Stomach (tissue), 9 donors: ENCODE results near the gene ZNF232. TPM values are rescaled to one million over a fixed set of nuclear protein-coding genes. Genes with fewer than 3 reads are reported as not detected.
A peak's percentile ranks its signal among the peaks of the same experiment; 100 is the strongest.
"Not testable (repeated sequence)": the region's sequence is repeated elsewhere in the genome, so short reads cannot be mapped to it uniquely, and the experiment has no call there.

Experiments
- DNase-seq, 2 donors: peaks; one replicate each; pipeline versions ENCODE4 v3.0.0 to v3.0.0-alpha.2; 2013 to 2019
- H3K27ac ChIP-seq, 5 donors: fragments of 200-600 bp in 4 of 5; sonication (generic) in 4 of 5; one replicate each; pipeline ENCODE4 v1.5.1; 2013 to 2019; ENCODE audit warnings: mild to moderate bottlenecking in 1 of 5, moderate library complexity in 1 of 5
- H3K27me3 ChIP-seq, 3 donors: fragments of 200-600 bp; sonication (generic); one replicate each; pipeline ENCODE4 v1.5.1; 2017 to 2019; ENCODE audit warnings: mixed run types in 1 of 3
- H3K36me3 ChIP-seq, 4 donors: fragments of 200-600 bp; sonication (generic); 1 replicate in 3 of 4; 2 replicates in 1 of 4; pipeline ENCODE4 v1.5.1; 2016 to 2019
- H3K4me1 ChIP-seq, 4 donors: fragments of 200-600 bp; sonication (generic); one replicate each; pipeline ENCODE4 v1.5.1; 2016 to 2019
- H3K4me3 ChIP-seq, 4 donors: fragments of 200-600 bp; sonication (generic) in 3 of 4; one replicate each; pipeline ENCODE4 v1.5.1; 2016 to 2019; ENCODE audit warnings: mild to moderate bottlenecking in 1 of 4
- H3K9me3 ChIP-seq, 4 donors: fragments of 200-600 bp; sonication (generic); one replicate each; pipeline ENCODE4 v1.5.1; 2016 to 2019
- EP300 ChIP-seq: sonication (generic); formaldehyde crosslinking; IDR thresholded peaks from one replicate; pipeline ENCODE4 v1.6.1; 2017; ENCODE audit warnings: antibody characterized with exemption
- POLR2A ChIP-seq, 4 donors: fragments of 450-650 bp; IDR thresholded peaks; one replicate each; pipeline ENCODE4 v1.6.1; 2016; ENCODE audit warnings: antibody characterized with exemption in 4 of 4, control low read depth in 2 of 4, mild to moderate bottlenecking in 1 of 4, moderate library complexity in 1 of 4
- POLR2AphosphoS5 ChIP-seq, 3 donors: sonication (generic); formaldehyde crosslinking; IDR thresholded peaks; one replicate each; pipeline ENCODE4 v1.6.1; 2016; ENCODE audit warnings: antibody characterized with exemption in 3 of 3
- WGBS, 5 donors: extraction: QIAGEN DNeasy Blood & Tissue Kit in 3 of 5; methylation state at CpG; one replicate each; pipeline versions ENCODE4 v1.1.5 to v1.1.7; 2013 to 2018; 5-methylcytosine and 5-hydroxymethylcytosine counted together
- intact Hi-C: fragments of 100-400 bp; cut with DNase I; formaldehyde crosslinking; loops from one replicate; pipeline ENCODE4 v1.15.1; 2023; ENCODE audit warnings: low total_unique reads
- polyA plus RNA-seq, 3 donors: library from polyadenylated mRNA; stranded (reverse); fragments of 200-250 nt; gene quantifications; one replicate each; pipeline ENCODE4 v1.2.3, GENCODE V29; 2013
- total RNA-seq, 5 donors: library from RNA; depleted of rRNA; stranded (reverse); fragments of >200 nt; gene quantifications; one replicate each; pipeline versions ENCODE4 v1.1.0 to v1.2.3, GENCODE V29; 2014 to 2016
- TF ChIP-seq, protein P1 (sequence below), 7 experiments: fragments of 450-650 bp in 4 of 7; fragments of 200-600 bp in 3 of 7; sonication (generic) in 3 of 7; IDR thresholded peaks; one replicate each; pipeline ENCODE4 v1.5.1; 2016 to 2019; ENCODE audit warnings: antibody characterized with exemption in 7 of 7, control low read depth in 2 of 7, mild to moderate bottlenecking in 1 of 7
- donor health status: healthy with polysubstance abuse.
- donor health status: Bipolar disorder and iron deficiency.
- donor health status: healthy.

ZNF232 gene
- total and polyA plus RNA-seq, 8 donors: 0.58 to 11.8 (median 7.3) TPM

DNA sequence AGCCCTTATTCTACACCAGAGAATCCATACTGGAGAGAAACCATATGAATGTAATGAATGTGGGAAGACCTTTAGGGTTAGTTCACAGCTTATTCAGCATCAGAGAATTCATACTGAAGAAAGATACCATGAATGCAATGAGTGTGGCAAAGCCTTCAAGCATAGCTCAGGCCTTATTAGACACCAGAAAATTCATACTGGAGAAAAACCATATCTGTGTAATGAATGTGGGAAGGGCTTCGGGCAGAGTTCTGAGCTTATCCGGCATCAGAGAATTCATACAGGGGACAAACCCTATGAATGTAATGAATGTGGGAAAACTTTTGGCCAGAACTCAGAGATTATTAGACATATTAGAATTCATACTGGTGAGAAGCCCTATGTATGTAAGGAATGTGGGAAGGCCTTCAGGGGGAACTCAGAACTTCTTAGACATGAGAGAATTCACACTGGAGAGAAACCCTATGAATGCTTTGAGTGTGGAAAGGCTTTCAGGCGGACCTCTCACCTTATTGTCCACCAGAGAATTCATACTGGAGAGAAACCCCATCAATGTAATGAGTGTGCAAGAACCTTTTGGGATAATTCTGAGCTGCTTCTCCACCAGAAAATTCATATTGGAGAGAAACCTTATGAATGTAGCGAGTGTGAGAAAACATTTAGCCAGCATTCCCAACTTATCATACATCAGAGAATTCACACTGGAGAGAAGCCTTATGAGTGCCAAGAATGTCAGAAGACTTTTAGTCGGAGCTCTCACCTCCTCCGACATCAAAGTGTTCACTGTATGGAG lies 19.3 kb downstream of the ZNF232 start:
- intact Hi-C loops: no loop called here

DNA sequence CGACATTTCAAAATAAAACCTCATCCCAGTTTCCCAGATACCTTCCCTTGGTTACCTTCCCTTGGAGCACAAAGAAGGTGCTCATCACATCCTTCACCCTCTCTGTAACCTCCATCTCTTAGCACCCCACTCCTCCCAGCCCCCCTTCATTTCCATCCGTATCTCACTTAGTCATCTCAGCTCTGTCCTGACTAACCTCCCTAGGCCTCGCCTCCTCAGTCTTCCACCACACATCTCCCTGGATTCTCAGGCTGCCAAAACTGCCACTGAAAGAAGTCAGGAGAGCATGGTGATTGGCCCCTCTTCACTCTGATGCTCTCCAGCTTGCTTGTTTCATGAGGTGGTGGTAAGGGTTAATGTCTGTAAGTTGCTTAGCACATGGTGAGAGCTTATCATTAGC lies 31.1 kb downstream of the ZNF232 start:
- DNase-seq: no peak
- TF ChIP-seq POLR2AphosphoS5 (IDR thresholded peaks at IDR 0.05) (no peak), EP300 (no peak), POLR2A (IDR thresholded peaks at IDR 0.05) (no peak)
- TF ChIP-seq, protein P1, sequence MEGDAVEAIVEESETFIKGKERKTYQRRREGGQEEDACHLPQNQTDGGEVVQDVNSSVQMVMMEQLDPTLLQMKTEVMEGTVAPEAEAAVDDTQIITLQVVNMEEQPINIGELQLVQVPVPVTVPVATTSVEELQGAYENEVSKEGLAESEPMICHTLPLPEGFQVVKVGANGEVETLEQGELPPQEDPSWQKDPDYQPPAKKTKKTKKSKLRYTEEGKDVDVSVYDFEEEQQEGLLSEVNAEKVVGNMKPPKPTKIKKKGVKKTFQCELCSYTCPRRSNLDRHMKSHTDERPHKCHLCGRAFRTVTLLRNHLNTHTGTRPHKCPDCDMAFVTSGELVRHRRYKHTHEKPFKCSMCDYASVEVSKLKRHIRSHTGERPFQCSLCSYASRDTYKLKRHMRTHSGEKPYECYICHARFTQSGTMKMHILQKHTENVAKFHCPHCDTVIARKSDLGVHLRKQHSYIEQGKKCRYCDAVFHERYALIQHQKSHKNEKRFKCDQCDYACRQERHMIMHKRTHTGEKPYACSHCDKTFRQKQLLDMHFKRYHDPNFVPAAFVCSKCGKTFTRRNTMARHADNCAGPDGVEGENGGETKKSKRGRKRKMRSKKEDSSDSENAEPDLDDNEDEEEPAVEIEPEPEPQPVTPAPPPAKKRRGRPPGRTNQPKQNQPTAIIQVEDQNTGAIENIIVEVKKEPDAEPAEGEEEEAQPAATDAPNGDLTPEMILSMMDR (IDR thresholded peaks at IDR 0.05): no peak
- Histone ChIP-seq H3K4me3 (no peak overlapping the region), H3K27me3 (no peaks in the 10 kb centered on the region), H3K36me3 (peaks cover 0 to 42% (median 23%) of the 10 kb centered on the region in 4 donors), H3K27ac (no peak overlapping the region), H3K9me3 (peaks cover 0 to 36% (median 18%) of the 10 kb centered on the region in 4 donors), H3K4me1 (peaks cover 16 to 29% (median 21%) of the 10 kb centered on the region in 4 donors)
- 88 to 96% (median 91%) methylated on average over 3 of the region's 3 CpGs for WGBS, 5 donors
- intact Hi-C loops: no loop called here

More for the DNA sequence above, 19.3 kb downstream of the ZNF232 start:
- peaks cover 78 to 100% (median 99%) of the 10 kb centered on the region in 4 donors for H3K9me3 ChIP-seq
- WGBS, 5 donors: 97 to 100% (median 98%) methylated on average over 6 of the region's 6 CpGs
- no peak for DNase-seq
- H3K27ac ChIP-seq: no peak overlapping the region
- peaks cover 46 to 69% (median 61%) of the 10 kb centered on the region in 4 donors for H3K36me3 ChIP-seq
- peaks cover 0 to 9% (median 7%) of the 10 kb centered on the region in 4 donors for H3K4me1 ChIP-seq
- peaks cover 0 to 8% (median 7%) of the 10 kb centered on the region in 3 donors for H3K27me3 ChIP-seq
- no peak overlapping the region for H3K4me3 ChIP-seq
- TF ChIP-seq POLR2AphosphoS5 (IDR thresholded peaks at IDR 0.05) (no peak), POLR2A (IDR thresholded peaks at IDR 0.05) (no peak), EP300 (no peak)
- TF ChIP-seq, protein P1 (IDR thresholded peaks at IDR 0.05): no peak

DNA sequence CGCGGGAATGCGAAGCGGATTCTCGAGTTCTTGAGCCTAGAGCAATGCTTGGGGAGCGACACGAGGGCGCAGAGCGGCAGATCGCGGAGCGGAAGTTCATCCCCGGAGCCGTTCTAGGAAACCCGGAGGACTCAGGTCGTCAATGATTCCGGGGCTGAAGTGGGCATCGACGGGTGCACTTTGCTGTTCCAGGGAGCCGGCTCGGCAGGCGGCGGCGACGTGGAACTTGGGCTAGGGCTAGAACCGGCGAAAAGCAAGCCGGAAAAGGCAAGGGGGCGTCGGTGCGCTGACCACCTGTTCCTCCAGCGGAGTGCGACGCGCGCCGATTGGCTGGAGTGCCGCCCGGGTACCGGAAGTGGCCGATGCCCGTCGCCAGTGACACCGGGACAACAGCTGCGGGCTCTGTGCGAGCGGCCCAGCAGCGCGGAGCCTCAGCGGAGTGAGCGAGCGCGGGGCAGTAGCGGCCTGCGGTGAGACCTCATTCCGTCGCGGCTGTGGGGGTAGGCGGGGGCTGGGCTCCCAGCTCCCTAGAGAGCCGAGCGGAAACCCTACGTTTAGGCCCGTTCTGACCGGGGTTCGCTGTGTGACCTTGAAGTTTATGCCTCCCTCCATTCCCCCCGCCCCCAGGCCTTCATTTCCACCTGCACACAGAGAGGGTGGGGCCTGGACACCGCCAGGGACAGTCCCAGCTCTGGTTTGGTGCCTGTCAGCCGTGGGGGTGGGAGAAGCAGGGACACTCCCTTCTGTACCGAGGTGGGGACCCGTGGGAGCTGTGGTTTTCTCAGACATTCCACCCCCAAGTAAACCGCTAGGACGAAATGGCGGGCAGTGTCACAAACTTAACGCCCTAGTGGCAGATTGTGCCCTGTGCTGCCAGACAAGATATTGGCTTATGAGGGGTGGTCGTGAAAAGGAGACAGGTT lies 33.3 kb downstream of the ZNF232 start, which contains the start of gene ZFP3:
TSS of gene ZFP3 (plus strand) at position 362 of the 923 bp plus-strand sequence. CDS start 13,038 bp downstream, outside the sequence.
- peaks cover 0 to 17% (median 4%) of the 10 kb centered on the region in 4 donors for H3K9me3 ChIP-seq
- H3K4me3 ChIP-seq: peak within 1 kb of the TSS; percentile 71 to 94 (median 84)
- peak; percentile 87 to 96 for DNase-seq
- intact Hi-C loops: no loop called here
- 0 to 11% (median 1%) methylated on average over 18 to 75 of the region's 75 CpGs for WGBS, 5 donors
- H3K27ac ChIP-seq: peak within 1 kb of the TSS; percentile 79 to 88 (median 82)
- H3K36me3 ChIP-seq: peaks cover 0 to 23% (median 10%) of the 10 kb centered on the region in 4 donors
- TF ChIP-seq POLR2AphosphoS5 (IDR thresholded peaks at IDR 0.05) (peak; percentile 17 to 79 (median 50)), POLR2A (IDR thresholded peaks at IDR 0.05) (no peak)
- no peaks in the 10 kb centered on the region for H3K27me3 ChIP-seq
- peaks cover 16 to 29% (median 21%) of the 10 kb centered on the region in 4 donors for H3K4me1 ChIP-seq

DNA sequence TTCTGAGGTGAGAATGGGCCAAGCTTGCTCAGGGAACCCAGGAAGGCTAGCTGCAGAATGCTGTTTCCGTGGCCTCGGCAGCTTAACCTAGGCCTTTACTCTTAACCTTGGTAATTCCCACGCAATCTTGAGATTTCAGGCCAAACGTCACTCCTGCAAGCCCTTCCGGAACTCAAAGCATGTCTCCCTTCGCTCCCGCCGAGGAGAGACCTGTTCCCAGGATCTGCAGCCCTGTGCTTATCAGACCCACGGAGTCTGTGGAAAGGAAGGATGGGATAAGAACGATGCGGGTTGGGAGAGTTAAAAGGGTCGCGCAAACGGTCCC lies 33.9 kb downstream of the ZNF232 start:
- intact Hi-C loops: no loop called here
- no peaks in the 10 kb centered on the region for H3K27me3 ChIP-seq
- peaks cover 0 to 10% (median under 1%) of the 10 kb centered on the region in 4 donors for H3K9me3 ChIP-seq
- peak overlapping the region; percentile 79 to 88 (median 82) for H3K27ac ChIP-seq
- DNase-seq: no peak
- peaks cover 16 to 29% (median 21%) of the 10 kb centered on the region in 4 donors for H3K4me1 ChIP-seq
- peaks cover 0 to 17% (median 5%) of the 10 kb centered on the region in 4 donors for H3K36me3 ChIP-seq
- H3K4me3 ChIP-seq: peak overlapping the region; percentile 71 to 94 (median 84)
- 23 to 37% (median 29%) methylated on average over 14 of the region's 14 CpGs for WGBS, 5 donors
- no peak for TF ChIP-seq POLR2AphosphoS5 (IDR thresholded peaks at IDR 0.05)
- TF ChIP-seq, protein P1 (IDR thresholded peaks at IDR 0.05): no peak
- no peak for TF ChIP-seq POLR2A (IDR thresholded peaks at IDR 0.05)
- TF ChIP-seq EP300: no peak

DNA sequence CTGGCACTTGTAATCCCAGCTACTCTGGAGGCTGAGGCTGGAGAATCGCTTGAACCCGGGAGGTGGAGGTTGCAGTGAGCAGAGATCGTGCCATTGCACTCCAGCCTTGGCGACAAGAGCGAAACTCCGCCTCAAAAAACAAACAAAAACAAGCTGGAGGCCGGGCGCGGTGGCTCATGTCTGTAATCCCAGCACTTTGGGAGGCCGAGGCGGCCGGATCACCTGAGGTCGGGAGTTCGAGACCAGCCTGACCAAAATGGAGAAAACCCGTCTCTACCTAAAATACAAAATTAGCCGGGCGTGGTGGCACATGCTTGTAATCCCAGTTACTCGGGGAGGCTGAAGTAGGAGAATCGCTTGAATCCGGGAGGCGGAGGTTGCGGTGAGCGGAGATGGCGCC lies 34.4 kb downstream of the ZNF232 start:
- Histone ChIP-seq H3K4me3 (peak overlapping the region; percentile 71 to 94 (median 84)), H3K4me1 (peaks cover 16 to 29% (median 21%) of the 10 kb centered on the region in 4 donors), H3K27ac (peak overlapping the region in 2 of 5 donors; percentile 82 to 83), H3K36me3 (peaks cover 0 to 12% (median 3%) of the 10 kb centered on the region in 4 donors)
- H3K9me3 ChIP-seq, intact Hi-C loops, DNase-seq, H3K27me3 ChIP-seq: not testable (repeated sequence)
- WGBS, 5 donors: 96 to 99% (median 98%) methylated on average over 24 of the region's 24 CpGs

DNA sequence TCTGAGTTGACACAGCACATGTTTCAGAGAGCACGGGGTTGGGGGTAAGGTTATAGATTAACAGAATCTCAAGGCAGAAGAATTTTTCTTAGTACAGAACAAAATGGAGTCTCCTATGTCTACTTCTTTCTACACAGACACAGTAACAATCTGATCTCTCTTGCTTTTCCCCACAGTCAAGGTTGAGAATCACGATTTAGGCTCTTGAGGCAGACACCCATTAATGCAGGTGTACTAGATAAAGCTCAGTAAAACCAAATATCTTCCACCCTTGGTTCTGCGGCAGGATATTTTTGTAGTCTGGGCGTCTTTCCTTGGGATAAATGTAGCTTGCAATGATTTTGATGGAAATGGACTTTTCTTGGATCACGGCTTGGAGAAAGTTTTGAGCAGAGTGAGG lies 36.2 kb downstream of the ZNF232 start:
- H3K36me3 ChIP-seq, H3K27ac ChIP-seq, DNase-seq, H3K27me3 ChIP-seq, H3K9me3 ChIP-seq, intact Hi-C loops, H3K4me3 ChIP-seq: not testable (repeated sequence)
- WGBS, 5 donors: 73 to 84% (median 81%) methylated on average over 4 to 5 of the region's 5 CpGs
- peaks cover 16 to 29% (median 21%) of the 10 kb centered on the region in 4 donors for H3K4me1 ChIP-seq
